Testis (tissue), 3 donors: ENCODE measurements around the gene OLFM1. TPM values are rescaled to one million over a fixed set of nuclear protein-coding genes. Genes with fewer than 3 reads are reported as not detected.

Experiments used
- DNase-seq: peaks from one replicate; pipeline ENCODE4 v3.0.0-alpha.2; 2019
- H3K27ac ChIP-seq, 2 donors: fragments of 200-600 bp; sonication (generic); one replicate each; pipeline ENCODE4 v1.5.1; 2019
- H3K27me3 ChIP-seq: fragments of 200-600 bp; sonication (generic); one replicate; pipeline ENCODE4 v1.5.1; 2019
- H3K36me3 ChIP-seq: fragments of 200-600 bp; sonication (generic); one replicate; pipeline ENCODE4 v1.5.1; 2017; ENCODE audit warnings: low read depth; ENCODE audit errors: missing control alignments
- H3K4me1 ChIP-seq: fragments of 200-600 bp; sonication (generic); one replicate; pipeline ENCODE4 v1.5.1; 2019
- H3K4me3 ChIP-seq, 2 donors: fragments of 200-600 bp; sonication (generic); one replicate each; pipeline ENCODE4 v1.5.1; 2017 to 2019
- H3K9me3 ChIP-seq: fragments of 200-600 bp; sonication (generic); one replicate; pipeline ENCODE4 v1.5.1; 2017
- CTCF ChIP-seq, 3 experiments: fragments of 450-650 bp in 2 of 3; fragments of 200-600 bp in 1 of 3; sonication (generic) in 1 of 3; IDR thresholded peaks; one replicate each; pipeline ENCODE4 v1.5.1; 2016 to 2019; ENCODE audit warnings: antibody characterized with exemption in 3 of 3, mild to moderate bottlenecking in 2 of 3, moderate library complexity in 1 of 3
- POLR2A ChIP-seq: fragments of 450-650 bp; IDR thresholded peaks from one replicate; pipeline ENCODE4 v1.6.1; 2017; ENCODE audit warnings: antibody characterized with exemption, mild to moderate bottlenecking, moderate library complexity
- WGBS, 2 donors: methylation state at CpG; one replicate each; pipeline ENCODE4 v1.1.5; 2018; 5-methylcytosine and 5-hydroxymethylcytosine counted together
- intact Hi-C: fragments of 100-400 bp; cut with DNase I; formaldehyde crosslinking; loops from one replicate; pipeline ENCODE4 v1.15.1; 2023; ENCODE audit warnings: low total_unique reads
- polyA plus RNA-seq: library from polyadenylated mRNA; stranded (reverse); fragments of 350-450 nt; fragmentation: Illumina TruSeq; extraction: RNeasy Lipid Tissue Mini Kit (QIAGEN cat#74804); gene quantifications from one replicate; pipeline ENCODE4 v1.2.3, GENCODE V29; 2014; ENCODE audit warnings: low read depth, low replicate concordance; ENCODE audit not compliant: insufficient read depth
- total RNA-seq, 2 donors: library from RNA; depleted of rRNA; stranded (reverse); fragments of >200 nt; gene quantifications; one replicate each; pipeline ENCODE4 v1.2.3, GENCODE V29; 2016

The OLFM1 gene
- total and polyA plus RNA-seq, 3 donors from 2014 or later = 13.9 to 24.4 (median 16.0) TPM

DNA sequence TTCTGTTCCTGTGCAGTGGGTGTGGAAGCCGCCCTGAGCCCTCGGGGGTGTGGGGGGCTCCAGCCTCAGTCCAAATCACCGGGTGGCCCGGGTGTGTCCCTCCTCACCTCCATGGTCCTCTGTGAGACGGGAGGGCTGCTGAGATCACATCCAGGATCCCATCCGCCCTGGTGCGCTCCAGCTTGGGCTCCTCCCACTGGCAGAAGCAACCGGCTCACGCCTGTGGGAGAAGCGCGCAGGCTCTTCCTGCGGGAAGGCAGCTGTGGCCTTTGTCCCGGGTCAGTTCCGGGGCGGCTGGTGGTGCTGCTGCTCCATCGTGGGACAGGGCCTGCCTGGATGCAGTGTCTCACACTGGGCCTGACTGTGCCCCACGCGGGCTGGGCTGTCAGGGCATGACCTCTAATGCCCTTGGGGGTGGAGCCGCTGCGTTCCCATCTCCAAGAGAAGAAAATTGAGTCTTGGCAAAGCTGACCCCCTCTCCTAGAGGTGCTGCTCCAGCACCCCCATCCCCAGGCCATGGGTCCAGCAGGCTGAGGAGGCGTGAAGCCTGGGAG is 18.5 kb downstream of the OLFM1 start:
- no peaks in the 10 kb centered on the region for H3K36me3 ChIP-seq
- no peak for TF ChIP-seq CTCF (IDR thresholded peaks at IDR 0.05)
- no peak for TF ChIP-seq POLR2A
- H3K9me3 ChIP-seq = no peaks in the 10 kb centered on the region
- no peaks in the 10 kb centered on the region for H3K4me1 ChIP-seq
- DNase-seq = no peak
- intact Hi-C loops = no loop called here
- H3K27ac ChIP-seq = no peak overlapping the region
- 52% methylated on average over 20 of the region's 21 CpGs; no CpG with 5 or more reads in 1 of the 2 donors for WGBS, 2 donors
- no peaks in the 10 kb centered on the region for H3K27me3 ChIP-seq
- H3K4me3 ChIP-seq = no peak overlapping the region

DNA sequence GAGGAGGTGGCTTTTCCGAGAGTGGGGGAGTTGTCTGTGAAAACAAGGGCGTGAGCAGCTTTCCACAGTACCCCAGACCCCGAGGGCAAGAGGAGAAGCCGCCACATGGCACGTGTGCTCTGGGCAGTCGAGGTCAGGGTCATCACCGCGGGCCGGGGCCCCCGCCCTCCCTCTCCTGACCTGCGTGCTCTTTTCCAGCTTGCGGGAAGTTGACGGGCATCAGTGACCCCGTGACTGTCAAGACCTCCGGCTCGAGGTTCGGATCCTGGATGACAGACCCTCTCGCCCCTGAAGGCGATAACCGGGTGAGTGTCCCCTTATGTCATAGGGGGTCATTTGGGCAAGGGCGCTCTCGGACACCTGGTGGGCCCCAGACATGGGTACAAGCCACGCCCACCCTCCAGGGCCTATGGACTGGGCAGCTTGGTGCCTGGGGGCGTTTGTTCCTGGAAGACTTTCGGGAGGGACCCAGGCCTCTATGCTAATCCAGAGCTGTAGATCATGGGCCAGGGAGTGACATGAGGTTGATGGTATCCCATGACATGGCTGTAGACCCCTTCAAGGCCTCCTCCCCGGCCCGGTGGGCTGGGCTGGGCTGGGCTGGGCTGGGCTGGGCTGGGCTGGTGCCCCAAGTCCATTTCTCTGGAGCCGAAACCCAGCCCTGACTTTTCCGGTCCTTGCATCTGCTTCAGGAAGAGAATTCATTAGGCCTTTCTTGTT is 19.2 kb downstream of the OLFM1 start:
- TF ChIP-seq POLR2A = no peak
- TF ChIP-seq CTCF (IDR thresholded peaks at IDR 0.05) = no peak
- H3K4me3 ChIP-seq = no peak overlapping the region
- H3K4me1 ChIP-seq = no peaks in the 10 kb centered on the region
- 82 to 83% methylated on average over 24 to 29 of the region's 29 CpGs for WGBS, 2 donors
- intact Hi-C loops = no loop called here
- no peaks in the 10 kb centered on the region for H3K27me3 ChIP-seq
- no peaks in the 10 kb centered on the region for H3K36me3 ChIP-seq
- H3K9me3 ChIP-seq = no peaks in the 10 kb centered on the region
- no peak overlapping the region for H3K27ac ChIP-seq
- no peak for DNase-seq

DNA sequence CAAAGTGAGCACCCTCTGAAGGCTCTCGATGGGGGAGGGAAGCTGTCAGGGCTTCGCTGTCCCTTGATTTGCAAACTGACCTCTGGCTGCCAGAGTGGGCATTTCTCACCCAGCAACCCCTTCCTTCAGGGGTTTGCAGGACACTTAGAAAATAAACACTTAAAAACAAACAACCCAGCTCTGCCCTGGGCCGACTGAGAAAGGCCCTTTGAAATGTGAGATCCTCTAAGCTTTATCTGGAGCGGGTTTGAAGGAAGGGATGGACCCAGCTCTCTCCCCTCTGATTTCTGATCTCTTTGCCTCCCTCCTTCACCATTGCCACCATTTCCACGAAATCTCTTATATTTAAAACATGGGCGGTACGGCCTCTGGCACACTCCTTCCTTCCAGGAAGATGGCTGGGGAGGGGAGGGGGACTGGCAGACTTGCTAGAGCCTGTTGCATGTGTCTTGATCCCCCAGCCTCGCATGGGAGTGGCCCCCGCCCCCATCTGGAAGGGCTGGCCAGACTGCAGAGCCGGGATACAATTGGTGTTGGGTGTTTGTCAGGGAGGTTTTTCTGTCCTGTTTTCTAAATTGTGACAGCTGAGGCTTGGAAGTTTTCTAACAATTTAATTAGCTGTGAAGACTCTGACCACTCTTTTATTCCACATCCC is 20.2 kb downstream of the OLFM1 start:
- Histone ChIP-seq H3K36me3 (no peaks in the 10 kb centered on the region), H3K27ac (no peak overlapping the region), H3K4me3 (no peak overlapping the region), H3K4me1 (no peaks in the 10 kb centered on the region), H3K27me3 (no peaks in the 10 kb centered on the region), H3K9me3 (no peaks in the 10 kb centered on the region)
- intact Hi-C loops = no loop called here
- TF ChIP-seq CTCF (IDR thresholded peaks at IDR 0.05) (no peak), POLR2A (no peak)
- WGBS, 2 donors = 78 to 79% methylated on average over 8 to 10 of the region's 10 CpGs
- no peak for DNase-seq

GRCh38 chr9:135108831-135109510 is 21.5 kb downstream of the OLFM1 start:
- H3K27ac ChIP-seq = no peak overlapping the region
- no peak for TF ChIP-seq CTCF (IDR thresholded peaks at IDR 0.05)
- no peak for TF ChIP-seq POLR2A
- intact Hi-C loops = no loop called here
- no peaks in the 10 kb centered on the region for H3K9me3 ChIP-seq
- 80 to 91% methylated on average over 15 of the region's 15 CpGs for WGBS, 2 donors
- no peak overlapping the region for H3K4me3 ChIP-seq
- no peaks in the 10 kb centered on the region for H3K27me3 ChIP-seq
- H3K4me1 ChIP-seq = no peaks in the 10 kb centered on the region
- DNase-seq = no peak
- no peaks in the 10 kb centered on the region for H3K36me3 ChIP-seq
